Activated CD8-positive, alpha-beta T cell treated with anti-CD3 and anti-CD28 coated beads for 36 hours (primary cell): ENCODE data around the gene DUSP21. TPM values are rescaled to one million over a fixed set of nuclear protein-coding genes. Genes with fewer than 3 reads are reported as not detected.
"Not testable (repeated sequence)": the region's sequence is repeated elsewhere in the genome, so short reads cannot be mapped to it uniquely, and the experiment has no call there.

Experiments
- ATAC-seq: fragments of 200-7000 bp; cut with Tn5 transposase; one replicate; pipeline ENCODE4 v1.10.0; 2021; ENCODE audit warnings: mild to moderate bottlenecking, moderate library complexity
- CTCF ChIA-PET: fragments of 350-600 bp; sonication (Branson Sonifier 250); formaldehyde crosslinking; loops from one replicate; lab custom pipeline; 2021; ENCODE audit warnings: antibody characterized with exemption; lab: Charles Lee
- POLR2A ChIA-PET: fragments of 350-600 bp; sonication (Branson Sonifier 250); formaldehyde crosslinking; loops from one replicate; lab custom pipeline; 2021; ENCODE audit warnings: antibody characterized with exemption; lab: Charles Lee
- DNase-seq: peaks from one replicate; pipeline ENCODE4 v3.0.0-alpha.2; 2020
- H3K27ac Mint-ChIP-seq: one replicate; pipeline ENCODE4 v1.8.0; 2021; ENCODE audit warnings: mild to moderate bottlenecking, mixed read lengths
- H3K27me3 Mint-ChIP-seq: one replicate; pipeline ENCODE4 v1.8.0; 2021; ENCODE audit warnings: mixed read lengths
- H3K36me3 Mint-ChIP-seq: one replicate; pipeline ENCODE4 v1.8.0; 2021; ENCODE audit warnings: low read depth, mixed read lengths
- H3K4me1 Mint-ChIP-seq: one replicate; pipeline ENCODE4 v1.8.0; 2021; ENCODE audit warnings: low read depth, mixed read lengths
- H3K4me3 Mint-ChIP-seq: one replicate; pipeline ENCODE4 v1.8.0; 2021; ENCODE audit warnings: mild to moderate bottlenecking, moderate library complexity, mixed read lengths
- H3K9me3 Mint-ChIP-seq: one replicate; pipeline ENCODE4 v1.8.0; 2021; ENCODE audit warnings: mixed read lengths
- CTCF ChIP-seq: fragments of 200-600 bp; IDR thresholded peaks from one replicate; pipeline ENCODE4 v1.8.0; 2022; ENCODE audit warnings: antibody characterized with exemption, mild to moderate bottlenecking
- intact Hi-C: fragments of 100-400 bp; cut with micrococcal nuclease; formaldehyde crosslinking; loops from one replicate; pipeline ENCODE4 v1.10.0; 2022
- total RNA-seq, 2 experiments: library from RNA; stranded (reverse); gene quantifications; one replicate each; pipeline ENCODE4 v1.2.3, GENCODE V29; 2021

The DUSP21 gene
- total RNA-seq, 2 experiments from 2014 or later: not detected

GRCh38 chrX:44817029-44817428, 26.8 kb upstream of the DUSP21 start:
- no peak for TF ChIP-seq CTCF
- intact Hi-C loops: no loop called here
- no peak for DNase-seq
- CTCF ChIA-PET: no interaction called here
- Mint-ChIP-seq H3K4me1 (no peaks in the 10 kb centered on the region), H3K4me3 (no peak overlapping the region), H3K27ac (no peak overlapping the region), H3K36me3 (peaks cover under 1% of the 10 kb centered on the region), H3K9me3 (peaks cover 2% of the 10 kb centered on the region), H3K27me3 (no peaks in the 10 kb centered on the region)
- ATAC-seq: no peak
- POLR2A ChIA-PET: interaction anchor here (0.6 kb wide), 1 partner anchor 338 kb away, joined by 3 read pairs; no protein-coding TSS in a partner anchor

GRCh38 chrX:44822601-44823000, 21.2 kb upstream of the DUSP21 start:
- ChIA-PET CTCF (no interaction called here), POLR2A (no interaction called here)
- Mint-ChIP-seq H3K9me3 (peaks cover 5% of the 10 kb centered on the region), H3K4me3 (no peak overlapping the region), H3K4me1 (no peaks in the 10 kb centered on the region), H3K27me3 (no peaks in the 10 kb centered on the region), H3K36me3 (peaks cover 1% of the 10 kb centered on the region), H3K27ac (no peak overlapping the region)
- ATAC-seq (no peak), DNase-seq (no peak)
- intact Hi-C loops: no loop called here
- no peak for TF ChIP-seq CTCF

- H3K27ac Mint-ChIP-seq, H3K4me3 Mint-ChIP-seq, ATAC-seq, POLR2A ChIA-PET, H3K27me3 Mint-ChIP-seq, H3K36me3 Mint-ChIP-seq, H3K9me3 Mint-ChIP-seq, H3K4me1 Mint-ChIP-seq, DNase-seq, CTCF ChIA-PET, intact Hi-C loops: not testable (repeated sequence)
Measured at GRCh38 chrX:44823193-44823592, 20.6 kb upstream of the DUSP21 start.

GRCh38 chrX:44828008-44828605, 15.7 kb upstream of the DUSP21 start:
- no peak for TF ChIP-seq CTCF

GRCh38 chrX:44829832-44830231, 14.0 kb upstream of the DUSP21 start:
- H3K9me3 Mint-ChIP-seq: no peaks in the 10 kb centered on the region
- no peaks in the 10 kb centered on the region for H3K36me3 Mint-ChIP-seq
- intact Hi-C loops: no loop called here
- ChIA-PET POLR2A (no interaction called here), CTCF (no interaction called here)
- no peaks in the 10 kb centered on the region for H3K4me1 Mint-ChIP-seq
- no peak overlapping the region for H3K27ac Mint-ChIP-seq
- H3K27me3 Mint-ChIP-seq: no peaks in the 10 kb centered on the region
- no peak for TF ChIP-seq CTCF
- no peak overlapping the region for H3K4me3 Mint-ChIP-seq
- ATAC-seq (no peak), DNase-seq (no peak)

More at GRCh38 chrX:44828008-44828605, 15.7 kb upstream of the DUSP21 start:
- intact Hi-C loops: no loop called here
- Mint-ChIP-seq H3K27ac (no peak overlapping the region), H3K4me3 (no peak overlapping the region), H3K36me3 (no peaks in the 10 kb centered on the region), H3K9me3 (no peaks in the 10 kb centered on the region), H3K27me3 (no peaks in the 10 kb centered on the region), H3K4me1 (no peaks in the 10 kb centered on the region)
- DNase-seq: no peak
- no peak for ATAC-seq
- ChIA-PET CTCF (no interaction called here), POLR2A (no interaction called here)
